H1 (cell line): Measurements from ENCODE around the gene TAS1R3. TPM values are rescaled to one million over a fixed set of nuclear protein-coding genes. Genes with fewer than 3 reads are reported as not detected.

Source experiments
- CTCF ChIA-PET: fragments of 300-600 bp; sonication (Branson Sonifier 250); formaldehyde crosslinking; loops from one replicate; lab custom pipeline; 2021; ENCODE audit not compliant: partially characterized antibody; lab: Charles Lee
- POLR2A ChIA-PET: fragments of 300-600 bp; sonication (Branson Sonifier 250); formaldehyde crosslinking; loops from one replicate; lab custom pipeline; 2021; ENCODE audit warnings: inconsistent platforms; ENCODE audit not compliant: partially characterized antibody; lab: Charles Lee
- DNase-seq, 2 experiments: peaks; one replicate each; pipeline versions ENCODE4 v3.0.0 to v3.0.0-alpha.2; 2010 to 2022; ENCODE audit warnings: low spot score in 2 of 2, low read depth in 1 of 2, mixed read lengths in 1 of 2
- FAIRE-seq: peaks from 2 replicates; lab custom pipeline; 2011; peaks lifted over from hg19 to GRCh38; lab: Jason Lieb, UNC
- H2AFZ ChIP-seq: 2 replicates; pipeline ENCODE4 v1.8.1; 2012; ENCODE audit warnings: low read length, inconsistent platforms
- H2AK5ac ChIP-seq: 2 replicates; pipeline ENCODE4 v1.6.1; 2013; ENCODE audit warnings: low read depth, low read length
- H2BK120ac ChIP-seq: replicated peaks from 2 replicates; pipeline ENCODE3; 2013; ENCODE audit warnings: low read depth, low read length, inconsistent platforms
- H2BK12ac ChIP-seq: 2 replicates; pipeline ENCODE4 v1.6.1; 2013; ENCODE audit warnings: low read depth, low read length
- H2BK15ac ChIP-seq: 2 replicates; pipeline ENCODE4 v1.6.1; 2013; ENCODE audit warnings: low read length
- H2BK20ac ChIP-seq: 2 replicates; pipeline ENCODE4 v1.6.1; 2013; ENCODE audit warnings: low read length
- H2BK5ac ChIP-seq: 2 replicates; pipeline ENCODE4 v1.6.1; 2013; ENCODE audit warnings: low read depth, low read length
- H3K14ac ChIP-seq: 2 replicates; pipeline ENCODE4 v1.6.1; 2013; ENCODE audit warnings: inconsistent platforms; ENCODE audit not compliant: insufficient read length
- H3K18ac ChIP-seq: 2 replicates; pipeline ENCODE4 v1.6.1; 2013; ENCODE audit warnings: low read length; ENCODE audit errors: extremely low read depth
- H3K23ac ChIP-seq: 2 replicates; pipeline ENCODE4 v1.6.1; 2013; ENCODE audit warnings: inconsistent platforms; ENCODE audit not compliant: insufficient read length
- H3K23me2 ChIP-seq: 2 replicates; pipeline ENCODE4 v1.6.1; 2013; ENCODE audit warnings: low read depth, low read length
- H3K27ac ChIP-seq: 2 replicates; pipeline ENCODE4 v1.6.1; 2011; ENCODE audit warnings: low read depth, low read length, inconsistent platforms
- H3K27me3 ChIP-seq, 4 experiments: replicated peaks in 1 of 4; 1 replicate in 1 of 4; 2 replicates in 3 of 4; pipeline versions ENCODE4 v1.6.1 to v1.8.1; 2011 to 2013; ENCODE audit warnings: low read length in 3 of 4, mild to moderate bottlenecking in 3 of 4, inconsistent platforms in 2 of 4, mixed read lengths in 2 of 4, moderate library complexity in 1 of 4; ENCODE audit not compliant: control insufficient read depth in 3 of 4, insufficient read depth in 3 of 4; ENCODE audit errors: extremely low read depth in 1 of 4
- H3K36me3 ChIP-seq, 4 experiments: 2 replicates each; pipeline versions ENCODE4 v1.6.1 to v1.8.1; 2011 to 2013; ENCODE audit warnings: mild to moderate bottlenecking in 4 of 4, low read length in 3 of 4, moderate library complexity in 2 of 4, control low read depth in 1 of 4, inconsistent platforms in 1 of 4; ENCODE audit not compliant: insufficient read depth in 4 of 4, control insufficient read depth in 2 of 4
- H3K4ac ChIP-seq: replicated peaks from 2 replicates; pipeline ENCODE3; 2013; ENCODE audit warnings: low read length, low read depth, mixed read lengths, inconsistent platforms; ENCODE audit not compliant: insufficient read length
- H3K4me1 ChIP-seq, 4 experiments: replicated peaks in 1 of 4; 1 replicate in 1 of 4; 2 replicates in 3 of 4; pipeline versions ENCODE4 v1.6.1 to v1.8.1; 2011 to 2013; ENCODE audit warnings: low read length in 3 of 4, inconsistent platforms in 2 of 4, mixed read lengths in 1 of 4; ENCODE audit not compliant: insufficient read depth in 4 of 4, control insufficient read depth in 3 of 4
- H3K4me2 ChIP-seq, 2 experiments: 2 replicates each; pipeline versions ENCODE4 v1.6.1 to v1.8.1; 2011 to 2013; ENCODE audit warnings: low read depth in 2 of 2, low read length in 2 of 2, control low read depth in 1 of 2, inconsistent platforms in 1 of 2, mild to moderate bottlenecking in 1 of 2; ENCODE audit not compliant: insufficient read depth in 1 of 2
- H3K4me3 ChIP-seq, 4 experiments: fragments of 200-600, 300-600 bp in 1 of 4; sonication (generic), shearing (Covaris generic), sonication (Bioruptor Twin) in 1 of 4; 2 replicates each; pipeline versions ENCODE4 v1.5.1 to v1.8.1; 2011 to 2016; ENCODE audit warnings: low read length in 4 of 4, low read depth in 3 of 4, control low read depth in 2 of 4, inconsistent platforms in 2 of 4, mild to moderate bottlenecking in 2 of 4, mixed read lengths in 1 of 4, moderate library complexity in 1 of 4; ENCODE audit not compliant: insufficient read depth in 2 of 4; ENCODE audit errors: extremely low read depth in 1 of 4
- H3K56ac ChIP-seq: replicated peaks from 2 replicates; pipeline ENCODE3; 2013; ENCODE audit warnings: low read depth, mild to moderate bottlenecking, mixed read lengths, low read length, inconsistent platforms; ENCODE audit not compliant: insufficient read length
- H3K79me1 ChIP-seq: 2 replicates; pipeline ENCODE4 v1.6.1; 2013; ENCODE audit warnings: low read depth, low read length, control low read depth
- H3K79me2 ChIP-seq, 2 experiments: 2 replicates each; pipeline versions ENCODE4 v1.6.1 to v1.8.1; 2012 to 2013; ENCODE audit warnings: low read length in 2 of 2, mild to moderate bottlenecking in 2 of 2, inconsistent platforms in 1 of 2; ENCODE audit not compliant: insufficient read depth in 2 of 2, control insufficient read depth in 1 of 2
- H3K9ac ChIP-seq, 4 experiments: replicated peaks in 1 of 4; 1 replicate in 1 of 4; 2 replicates in 3 of 4; pipeline versions ENCODE4 v1.6.1 to v1.8.1; 2011 to 2013; ENCODE audit warnings: low read depth in 3 of 4, low read length in 3 of 4, control low read depth in 2 of 4, mild to moderate bottlenecking in 2 of 4, moderate library complexity in 2 of 4, inconsistent platforms in 1 of 4; ENCODE audit errors: extremely low read depth in 1 of 4
- H3K9me3 ChIP-seq, 2 experiments: 2 replicates each; pipeline versions ENCODE4 v1.6.1 to v1.8.1; 2012 to 2013; ENCODE audit warnings: mild to moderate bottlenecking in 2 of 2, moderate library complexity in 2 of 2, control low read depth in 1 of 2, inconsistent platforms in 1 of 2, low read depth in 1 of 2, low read length in 1 of 2, mixed read lengths in 1 of 2; ENCODE audit not compliant: insufficient read depth in 2 of 2
- H4K20me1 ChIP-seq, 2 experiments: replicated peaks in 1 of 2; 2 replicates each; pipeline versions ENCODE3 to v1.8.1; 2011 to 2013; ENCODE audit warnings: inconsistent platforms in 2 of 2, low read length in 2 of 2, mild to moderate bottlenecking in 1 of 2; ENCODE audit not compliant: insufficient read depth in 2 of 2, control insufficient read depth in 1 of 2
- H4K5ac ChIP-seq: 2 replicates; pipeline ENCODE4 v1.6.1; 2013; ENCODE audit warnings: low read length, low read depth, mixed read lengths, inconsistent platforms; ENCODE audit not compliant: insufficient read length
- H4K8ac ChIP-seq: 2 replicates; pipeline ENCODE4 v1.8.0; 2013; ENCODE audit warnings: mild to moderate bottlenecking, moderate library complexity, low read length, inconsistent platforms; ENCODE audit not compliant: insufficient read depth; ENCODE audit errors: extremely low read depth
- H4K91ac ChIP-seq: replicated peaks from 2 replicates; pipeline ENCODE3; 2013; ENCODE audit warnings: low read length, mixed read lengths, inconsistent platforms; ENCODE audit not compliant: insufficient read length
- ATF2 ChIP-seq: IDR thresholded peaks from 2 replicates; pipeline ENCODE4 v1.6.1; 2012; ENCODE audit warnings: low read length, inconsistent platforms
- HDAC6 ChIP-seq: IDR thresholded peaks from one replicate; pipeline ENCODE4 v1.7.1; 2012; ENCODE audit warnings: low read depth, mild to moderate bottlenecking, inconsistent platforms, low read length, moderate library complexity
- KDM1A ChIP-seq: fragments of 200-600, 300-600 bp; sonication (generic); IDR thresholded peaks from 2 replicates; pipeline ENCODE4 v1.7.1; 2016; ENCODE audit warnings: mild to moderate bottlenecking, low read length, borderline replicate concordance
- KDM4A ChIP-seq: IDR thresholded peaks from one replicate; pipeline ENCODE4 v1.7.1; 2012; ENCODE audit warnings: low read depth, mild to moderate bottlenecking, moderate library complexity, low read length, inconsistent platforms; ENCODE audit not compliant: severe bottlenecking
- RBBP5 ChIP-seq: IDR thresholded peaks from 2 replicates; pipeline ENCODE4 v1.7.1; 2012; ENCODE audit warnings: low read depth, mild to moderate bottlenecking, inconsistent platforms, low read length, moderate library complexity, borderline replicate concordance
- WGBS, 2 experiments: shearing (Covaris generic) in 1 of 2; methylation state at CpG; one replicate each; pipeline versions ENCODE4 v1.1.6 to v1.1.7; 2013 to 2015; ENCODE audit warnings: low lambda C conversion rate in 2 of 2, mixed read lengths in 2 of 2, inconsistent platforms in 1 of 2, low coverage in 1 of 2, missing lambda C conversion rate in 1 of 2; ENCODE audit not compliant: insufficient replicate concordance in 2 of 2, insufficient coverage in 1 of 2, insufficient read length in 1 of 2; ENCODE audit errors: extremely low coverage in 1 of 2, missing lambda C conversion rate in 1 of 2; 5-methylcytosine and 5-hydroxymethylcytosine counted together
- polyA plus RNA-seq, 7 experiments: library from polyadenylated mRNA; depleted of rRNA in 3 of 7; stranded (reverse) in 5 of 7; unstranded in 2 of 7; fragments of >200 nt in 5 of 7; fragments of 200-250 nt in 2 of 7; gene quantifications; 1 replicate in 5 of 7; 2 replicates in 1 of 7; 4 replicates in 1 of 7; pipeline versions ENCODE4 v1.2.1 to v1.2.3, GENCODE V29; 2011 to 2013; ENCODE audit warnings: missing spikeins in 2 of 7, mixed read lengths in 2 of 7
- total RNA-seq: library from RNA; stranded (reverse); fragmentation: NEBNext Ultra II Directional; extraction: Animal tissue kit (Norgen Biotek cat#: 25700); gene quantifications from 2 replicates; pipeline ENCODE4 v1.2.1, GENCODE V29; 2021
- TF ChIP-seq, protein P1 (sequence below): IDR thresholded peaks from 2 replicates; pipeline ENCODE4 v1.6.1; 2012; ENCODE audit warnings: inconsistent platforms

Gene TAS1R3
- total and polyA plus RNA-seq, 2 of the 8 experiments (the other 6 are each of a cell fraction or from before 2014, with no cell fraction given): 0.03 to 0.19 TPM

DNA sequence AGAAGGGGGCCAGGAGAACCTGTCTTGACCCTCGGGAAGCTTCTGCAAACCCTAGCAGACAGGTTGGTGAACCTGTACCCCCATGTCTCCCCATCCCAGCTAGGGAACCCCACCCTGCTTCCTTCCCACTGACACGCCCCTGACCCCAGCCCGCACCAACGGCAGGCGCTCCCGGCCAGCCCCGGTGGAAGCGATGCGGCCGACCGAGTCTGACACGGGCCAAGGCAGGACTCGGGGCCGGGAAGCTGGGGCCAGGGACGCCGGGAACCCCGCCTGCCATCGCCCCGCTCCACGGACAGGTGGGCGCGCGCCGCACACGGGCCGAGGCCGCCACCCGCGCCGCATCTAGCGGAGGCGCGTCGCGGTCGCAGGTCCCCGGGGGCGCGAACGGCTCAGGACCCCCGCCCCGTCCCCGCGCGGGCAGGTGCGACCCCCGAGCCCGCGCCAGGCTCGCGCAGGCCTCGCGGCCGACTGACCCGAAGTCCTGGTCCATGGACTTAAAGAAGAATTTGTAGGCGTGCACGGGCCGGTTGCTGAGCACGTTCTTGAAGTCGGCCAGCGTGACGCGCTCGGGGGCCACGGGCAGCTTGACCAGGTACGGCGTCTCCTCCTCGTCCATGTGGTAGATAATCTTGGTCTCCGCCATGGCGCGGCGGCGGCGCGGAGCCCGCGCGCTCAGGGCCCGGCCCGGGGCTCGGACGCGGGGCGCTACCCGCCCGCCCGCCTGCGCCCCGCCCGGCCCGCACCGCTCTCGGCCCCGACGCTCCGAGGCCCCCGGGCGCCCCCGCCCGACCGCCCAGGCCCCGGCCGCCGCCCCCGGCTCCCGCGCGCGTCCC is 17.6 kb downstream of the TAS1R3 start:
- H3K4me2 ChIP-seq: peak overlapping the region; percentile 75 to 78
- 2% methylated on average over 40 of the region's 109 CpGs; no CpG with 5 or more reads in 1 of the 2 experiments for WGBS, 2 experiments
- H3K27me3 ChIP-seq: no peaks in the 10 kb centered on the region; a peak in 2 of 7 replicates
- peaks cover 0 to 38% (median 27%) of the 10 kb centered on the region in 4 experiments; a peak in 6 of 7 replicates for H3K4me1 ChIP-seq
- H3K4me3 ChIP-seq: peak overlapping the region; percentile 60 to 84 (median 65)
- no peak overlapping the region; the same call in 1 of the 2 replicates for H3K18ac ChIP-seq
- POLR2A ChIA-PET: interaction anchor here (0.7 to 2.3 kb wide), 15 partner anchors 14 to 90 kb away, joined by 3 to 13 read pairs (median 4); partner anchors contain the start of genes AURKAIP1, CCNL2 and TAS1R3
- FAIRE-seq: no peak
- H3K14ac ChIP-seq: no peak overlapping the region
- peak overlapping the region; percentile 68; the same call in 1 of the 2 replicates for H4K8ac ChIP-seq
- H3K79me1 ChIP-seq: peaks cover 17% of the 10 kb centered on the region
- no peak overlapping the region; the same call in 1 of the 2 replicates for H3K27ac ChIP-seq
- no peak overlapping the region for H2BK20ac ChIP-seq
- H2AFZ ChIP-seq: no peak overlapping the region
- DNase-seq: no peak
- no peak for TF ChIP-seq ATF2
- no peak for TF ChIP-seq RBBP5
- TF ChIP-seq KDM1A: no peak
- peak; percentile 11 for TF ChIP-seq KDM4A
- TF ChIP-seq HDAC6: no peak
- TF ChIP-seq, protein P1, sequence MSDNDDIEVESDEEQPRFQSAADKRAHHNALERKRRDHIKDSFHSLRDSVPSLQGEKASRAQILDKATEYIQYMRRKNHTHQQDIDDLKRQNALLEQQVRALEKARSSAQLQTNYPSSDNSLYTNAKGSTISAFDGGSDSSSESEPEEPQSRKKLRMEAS: 0 out of 2 replicates have a peak, but pooled peaks have one; percentile 29
- H2BK15ac ChIP-seq: no peak overlapping the region
- no peak overlapping the region for H3K56ac ChIP-seq
- peak overlapping the region; percentile 81 for H4K91ac ChIP-seq
- no peak overlapping the region for H4K5ac ChIP-seq
- no peak overlapping the region for H3K4ac ChIP-seq
- H2BK120ac ChIP-seq: no peak overlapping the region
- no peak overlapping the region for H3K23ac ChIP-seq
- H2AK5ac ChIP-seq: no peak overlapping the region
- no peak overlapping the region for H2BK12ac ChIP-seq
- H4K20me1 ChIP-seq: peaks cover 16 to 36% of the 10 kb centered on the region in 2 experiments
- H2BK5ac ChIP-seq: 0 out of 2 replicates have a peak overlapping the region, but pooled peaks have one; percentile 7
- no peaks in the 10 kb centered on the region for H3K36me3 ChIP-seq
- CTCF ChIA-PET: interaction anchor here (0.6 to 2.1 kb wide), 20 partner anchors 9 to 1033 kb away, joined by 3 to 15 read pairs (median 3); partner anchors contain the start of gene AURKAIP1
- H3K9ac ChIP-seq: peak overlapping the region in 3 of 4 experiments; percentile 34 to 77 (median 49); a peak in 6 of 7 replicates
- peaks cover 14% of the 10 kb centered on the region; the same call in 1 of the 2 replicates for H3K23me2 ChIP-seq
- H3K79me2 ChIP-seq: peaks cover 0 to 28% of the 10 kb centered on the region in 2 experiments; a peak in 3 of 4 replicates
- H3K9me3 ChIP-seq: no peaks in the 10 kb centered on the region
